Sigmoid colon (tissue), 7 donors: ENCODE results near the gene SPNS2. TPM values are rescaled to one million over a fixed set of nuclear protein-coding genes. Genes with fewer than 3 reads are reported as not detected.

Experiments
- DNase-seq: peaks from one replicate; pipeline ENCODE4 v3.0.0-alpha.2; 2019
- H3K27ac ChIP-seq, 4 donors: fragments of 200-600 bp; sonication (generic); one replicate each; pipeline ENCODE4 v1.5.1; 2016 to 2019; ENCODE audit warnings: mild to moderate bottlenecking in 1 of 4
- H3K27me3 ChIP-seq, 3 donors: fragments of 200-600 bp; sonication (generic); one replicate each; pipeline ENCODE4 v1.5.1; 2019; ENCODE audit warnings: mild to moderate bottlenecking in 1 of 3
- H3K36me3 ChIP-seq, 4 donors: fragments of 200-600 bp; sonication (generic); one replicate each; pipeline ENCODE4 v1.5.1; 2016 to 2019
- H3K4me1 ChIP-seq, 4 donors: fragments of 200-600 bp; sonication (generic); one replicate each; pipeline ENCODE4 v1.5.1; 2017 to 2019
- H3K4me3 ChIP-seq, 4 donors: fragments of 200-600 bp; sonication (generic); one replicate each; pipeline ENCODE4 v1.5.1; 2017 to 2019; ENCODE audit warnings: mild to moderate bottlenecking in 2 of 4, moderate library complexity in 1 of 4
- H3K9me3 ChIP-seq, 4 donors: fragments of 200-600 bp in 3 of 4; sonication (generic) in 3 of 4; one replicate each; pipeline versions ENCODE4 v1.5.1 to v1.6.1; 2013 to 2019
- CTCF ChIP-seq, 4 experiments: fragments of 450-650 bp in 3 of 4; fragments of 200-600 bp in 1 of 4; IDR thresholded peaks; one replicate each; pipeline ENCODE4 v1.5.1; 2016 to 2019; ENCODE audit warnings: antibody characterized with exemption in 4 of 4, mild to moderate bottlenecking in 3 of 4, moderate library complexity in 2 of 4
- EP300 ChIP-seq, 4 donors: sonication (generic); formaldehyde crosslinking; IDR thresholded peaks; one replicate each; pipeline ENCODE4 v1.6.1; 2017; ENCODE audit warnings: antibody characterized with exemption in 4 of 4
- POLR2A ChIP-seq, 2 donors: fragments of 450-650 bp; IDR thresholded peaks; one replicate each; pipeline ENCODE4 v1.6.1; 2016; ENCODE audit warnings: antibody characterized with exemption in 2 of 2, mild to moderate bottlenecking in 2 of 2, moderate library complexity in 2 of 2
- POLR2AphosphoS5 ChIP-seq, 4 donors: sonication (generic); formaldehyde crosslinking; IDR thresholded peaks; one replicate each; pipeline ENCODE4 v1.6.1; 2017; ENCODE audit warnings: antibody characterized with exemption in 4 of 4
- WGBS, 2 donors: extraction: QIAGEN DNeasy Blood & Tissue Kit; methylation state at CpG; one replicate each; pipeline ENCODE4 v1.1.7; 2013; 5-methylcytosine and 5-hydroxymethylcytosine counted together
- intact Hi-C: fragments of 100-400 bp; cut with DNase I; formaldehyde crosslinking; loops from one replicate; pipeline ENCODE4 v1.15.1; 2023
- polyA plus RNA-seq, 3 donors: library from polyadenylated mRNA; stranded (reverse); fragments of 200-250 nt; gene quantifications; one replicate each; pipeline ENCODE4 v1.2.3, GENCODE V29; 2013
- total RNA-seq, 4 donors: library from RNA; depleted of rRNA; stranded (reverse); fragments of >200 nt; gene quantifications; one replicate each; pipeline ENCODE4 v1.1.0, GENCODE V29; 2016
- donor health status: healthy with polysubstance abuse.
- donor health status: Bipolar disorder and iron deficiency.
- donor health status: healthy.

The SPNS2 gene
- total and polyA plus RNA-seq, 7 donors = 5.3 to 40.5 (median 9.8) TPM

- Histone ChIP-seq H3K4me1 (peaks cover 0 to 28% (median 22%) of the 10 kb centered on the region in 4 donors), H3K27ac (peak overlapping the region in 2 of 4 donors; percentile 47 to 72), H3K27me3 (peaks cover 0 to 21% (median 6%) of the 10 kb centered on the region in 3 donors), H3K36me3 (peaks cover 14 to 57% (median 44%) of the 10 kb centered on the region in 4 donors), H3K4me3 (no peak overlapping the region), H3K9me3 (no peaks in the 10 kb centered on the region)
- TF ChIP-seq POLR2A (IDR thresholded peaks at IDR 0.05) (no peak), POLR2AphosphoS5 (IDR thresholded peaks at IDR 0.05) (no peak), CTCF (IDR thresholded peaks at IDR 0.05) (no peak), EP300 (IDR thresholded peaks at IDR 0.05) (no peak)
- DNase-seq = peak; percentile 52
- 87 to 92% methylated on average over 8 of the region's 8 CpGs for WGBS, 2 donors
- intact Hi-C loops = no loop called here
Observed at GRCh38 chr17:4539025-4539424, 40.3 kb downstream of the SPNS2 start.

GRCh38 chr17:4539576-4540223 is 41.0 kb downstream of the SPNS2 start:
- Histone ChIP-seq H3K27ac (peak overlapping the region in 1 of 4 donors; percentile 72), H3K36me3 (peaks cover 14 to 64% (median 50%) of the 10 kb centered on the region in 4 donors), H3K27me3 (peaks cover 0 to 14% (median 6%) of the 10 kb centered on the region in 3 donors), H3K9me3 (no peaks in the 10 kb centered on the region), H3K4me1 (peaks cover 0 to 28% (median 22%) of the 10 kb centered on the region in 4 donors), H3K4me3 (no peak overlapping the region)
- no peak for TF ChIP-seq EP300 (IDR thresholded peaks at IDR 0.05)
- no peak for TF ChIP-seq POLR2A (IDR thresholded peaks at IDR 0.05)
- TF ChIP-seq CTCF (IDR thresholded peaks at IDR 0.05) = no peak
- no peak for TF ChIP-seq POLR2AphosphoS5 (IDR thresholded peaks at IDR 0.05)
- 93% methylated on average over 26 of the region's 26 CpGs for WGBS, 2 donors
- peak; percentile 57 for DNase-seq
- intact Hi-C loops = no loop called here

GRCh38 chr17:4540224-4540651 is 41.6 kb downstream of the SPNS2 start:
- H3K27ac ChIP-seq = peak overlapping the region in 2 of 4 donors; percentile 10 to 47
- H3K4me3 ChIP-seq = no peak overlapping the region

GRCh38 chr17:4540687-4541327 is 42.1 kb downstream of the SPNS2 start:
- H3K27me3 ChIP-seq = peaks cover 0 to 3% (median 1%) of the 10 kb centered on the region in 3 donors
- WGBS, 2 donors = 57 to 73% methylated on average over 15 of the region's 15 CpGs
- TF ChIP-seq POLR2A (IDR thresholded peaks at IDR 0.05) (no peak), CTCF (IDR thresholded peaks at IDR 0.05) (no peak), EP300 (IDR thresholded peaks at IDR 0.05) (no peak), POLR2AphosphoS5 (IDR thresholded peaks at IDR 0.05) (no peak)
- no peak overlapping the region for H3K4me3 ChIP-seq
- intact Hi-C loops = no loop called here
- H3K4me1 ChIP-seq = peaks cover 0 to 24% (median 18%) of the 10 kb centered on the region in 4 donors
- peak overlapping the region in 2 of 4 donors; percentile 10 to 47 for H3K27ac ChIP-seq
- no peaks in the 10 kb centered on the region for H3K9me3 ChIP-seq
- peaks cover 14 to 74% (median 59%) of the 10 kb centered on the region in 4 donors for H3K36me3 ChIP-seq
- DNase-seq = peak; percentile 66

More at GRCh38 chr17:4540224-4540651, 41.6 kb downstream of the SPNS2 start:
- no peaks in the 10 kb centered on the region for H3K9me3 ChIP-seq
- H3K27me3 ChIP-seq = peaks cover 0 to 9% (median 6%) of the 10 kb centered on the region in 3 donors
- DNase-seq = no peak
- no peak for TF ChIP-seq CTCF (IDR thresholded peaks at IDR 0.05)
- no peak for TF ChIP-seq EP300 (IDR thresholded peaks at IDR 0.05)
- TF ChIP-seq POLR2AphosphoS5 (IDR thresholded peaks at IDR 0.05) = no peak
- no peak for TF ChIP-seq POLR2A (IDR thresholded peaks at IDR 0.05)
- peaks cover 0 to 28% (median 22%) of the 10 kb centered on the region in 4 donors for H3K4me1 ChIP-seq
- intact Hi-C loops = no loop called here
- 61 to 76% methylated on average over 14 of the region's 14 CpGs for WGBS, 2 donors
- peaks cover 14 to 69% (median 54%) of the 10 kb centered on the region in 4 donors for H3K36me3 ChIP-seq
